NCI-H146 (cell line): ENCODE data around the gene SLC9A1.

Experiments
- DNase-seq: peaks from one replicate; lab custom pipeline; 2025; lab: John Stamatoyannopoulos, UW

Gene SLC9A1

DNA sequence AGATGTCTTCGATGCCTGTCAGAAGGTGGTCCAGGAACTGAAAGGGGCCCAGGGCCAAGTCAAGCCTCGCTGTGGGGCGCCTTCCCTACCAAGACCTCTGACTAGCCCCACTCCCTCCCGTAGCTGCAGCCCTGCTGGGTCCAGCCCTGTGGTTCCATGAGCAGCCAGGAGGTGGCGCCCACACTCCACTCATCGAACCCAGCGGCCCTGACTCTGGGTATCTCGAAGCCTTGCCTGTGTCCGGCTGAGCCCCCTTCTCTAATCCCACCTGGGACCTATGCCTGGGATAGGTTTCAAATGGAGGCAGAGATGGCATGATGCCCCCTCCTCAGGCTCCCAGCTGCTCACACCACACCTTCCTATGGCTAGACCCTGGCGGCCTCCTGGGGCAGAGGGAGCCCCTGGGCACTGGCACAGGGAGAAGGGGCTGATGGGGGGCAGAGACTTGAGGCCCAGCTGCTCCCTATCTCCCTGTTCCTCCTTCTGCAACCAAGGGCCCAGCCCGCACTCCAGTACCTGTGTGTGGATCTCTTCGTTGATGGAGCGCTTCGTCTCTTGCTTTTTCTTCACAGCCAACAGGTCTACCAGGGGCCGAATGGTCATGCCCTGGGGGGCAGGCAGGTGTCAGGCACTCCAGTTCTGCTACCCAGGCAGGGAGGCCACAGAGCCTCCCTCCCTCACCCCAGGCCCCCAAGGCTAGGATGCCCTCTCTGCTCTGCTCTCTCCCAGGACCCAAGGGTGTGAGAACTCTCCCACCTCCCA, 52.0 kb downstream of the SLC9A1 start:
- DNase-seq: no peak

DNA sequence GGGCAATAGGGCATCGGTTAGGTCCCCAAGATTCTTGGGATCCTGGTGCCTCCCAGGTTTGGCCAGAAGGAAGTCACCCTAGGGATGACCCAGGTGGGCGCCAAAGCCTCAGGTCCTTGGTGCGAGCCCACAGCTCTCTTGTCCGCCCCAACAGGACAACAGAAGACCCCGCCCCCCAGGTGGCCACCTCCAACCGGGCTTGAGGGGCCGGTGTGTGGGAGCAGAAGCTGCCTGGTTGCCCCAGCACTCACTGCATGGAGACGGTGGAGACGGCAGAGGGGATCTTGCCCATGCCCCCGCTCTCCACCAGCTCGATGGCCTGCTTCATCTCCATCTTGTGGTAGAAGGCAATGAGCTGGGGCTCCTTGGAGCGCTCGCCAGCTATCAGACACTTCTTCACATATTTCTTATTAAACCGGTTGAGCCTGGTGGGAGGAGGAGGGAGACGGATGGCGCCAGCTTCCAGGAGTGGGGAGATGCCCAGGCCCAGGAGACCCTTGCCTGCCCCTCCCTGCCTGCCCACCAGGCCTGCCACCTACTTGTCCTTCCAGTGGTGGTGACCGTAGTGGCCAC, 52.7 kb downstream of the SLC9A1 start:
- no peak for DNase-seq

DNA sequence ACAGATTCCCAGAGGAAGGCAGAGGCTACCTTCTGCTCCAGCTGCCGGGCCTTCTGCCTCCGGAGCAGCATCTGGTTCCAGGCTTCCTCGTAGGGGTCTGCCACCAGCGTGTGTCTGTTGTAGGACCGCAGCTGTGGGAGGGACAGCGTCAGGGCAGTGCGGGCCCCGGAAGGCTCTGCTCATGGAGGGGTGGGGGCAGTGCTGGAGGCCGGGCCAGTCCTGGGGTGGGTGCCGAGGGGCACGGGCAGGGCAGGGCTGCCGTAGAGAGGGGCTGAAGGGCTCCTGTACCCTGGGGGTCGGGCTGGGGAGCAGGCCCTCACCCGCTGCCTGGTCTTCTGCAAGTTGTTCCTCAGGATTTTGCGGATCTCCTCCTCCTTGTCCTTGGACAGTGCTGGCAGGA, 53.2 kb downstream of the SLC9A1 start:
- no peak for DNase-seq

DNA sequence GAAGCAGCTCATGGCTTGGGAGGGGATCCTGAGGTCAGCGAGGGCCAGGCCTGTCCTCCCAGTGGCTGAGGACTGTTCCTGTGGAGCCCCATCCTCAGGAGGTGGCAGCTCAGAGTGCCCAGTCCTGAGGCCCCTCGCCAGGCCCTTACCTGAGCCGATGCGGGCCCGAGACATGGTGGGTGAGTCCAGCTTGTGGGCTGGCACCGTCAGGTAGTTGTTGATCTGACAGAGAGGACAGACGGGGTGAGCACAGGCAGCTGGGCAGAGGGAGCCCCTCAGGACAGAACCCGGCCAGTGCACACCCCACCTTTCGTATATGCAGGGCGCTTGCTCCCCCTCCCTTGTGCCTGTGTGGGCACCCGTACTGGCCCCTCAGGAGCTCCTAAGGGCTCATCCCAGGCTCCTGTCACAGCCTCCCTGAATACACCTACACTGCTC, 53.9 kb downstream of the SLC9A1 start:
- no peak for DNase-seq

DNA sequence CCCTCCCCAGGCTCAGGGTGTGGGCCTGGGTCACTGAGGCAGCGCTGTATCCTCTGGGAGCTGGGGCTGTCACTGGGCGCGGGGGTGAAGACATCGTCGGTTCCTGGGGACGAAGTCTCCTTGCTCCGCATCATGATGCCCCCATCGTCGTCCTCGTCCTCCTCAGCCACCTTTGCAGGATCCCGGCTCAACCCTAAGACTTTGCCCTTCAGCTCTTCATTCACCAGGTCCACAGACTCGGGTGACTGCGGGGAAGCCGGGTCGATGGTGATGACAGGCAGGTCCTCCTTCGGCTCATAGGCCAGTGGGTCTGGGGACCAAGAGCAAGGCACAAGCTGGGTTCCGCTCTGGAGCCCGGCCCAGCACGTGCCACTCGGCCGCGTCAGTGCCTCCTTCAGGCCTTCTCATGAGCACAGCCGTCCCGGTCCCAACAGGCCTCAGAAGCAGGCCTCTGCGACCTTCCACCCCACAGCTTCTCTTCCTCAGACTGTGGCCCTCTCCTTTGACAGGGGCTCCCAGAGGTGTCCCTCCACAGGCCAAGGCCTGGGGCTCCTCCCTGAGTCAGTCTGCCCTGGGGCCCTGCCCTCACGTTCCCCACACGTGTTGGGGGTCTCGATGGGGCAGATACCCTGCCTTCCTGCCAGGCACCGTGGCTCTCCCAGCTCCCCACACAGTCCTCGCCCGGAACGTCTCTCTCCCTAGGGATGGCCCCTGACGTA, 54.4 kb downstream of the SLC9A1 start:
- DNase-seq: no peak

DNA sequence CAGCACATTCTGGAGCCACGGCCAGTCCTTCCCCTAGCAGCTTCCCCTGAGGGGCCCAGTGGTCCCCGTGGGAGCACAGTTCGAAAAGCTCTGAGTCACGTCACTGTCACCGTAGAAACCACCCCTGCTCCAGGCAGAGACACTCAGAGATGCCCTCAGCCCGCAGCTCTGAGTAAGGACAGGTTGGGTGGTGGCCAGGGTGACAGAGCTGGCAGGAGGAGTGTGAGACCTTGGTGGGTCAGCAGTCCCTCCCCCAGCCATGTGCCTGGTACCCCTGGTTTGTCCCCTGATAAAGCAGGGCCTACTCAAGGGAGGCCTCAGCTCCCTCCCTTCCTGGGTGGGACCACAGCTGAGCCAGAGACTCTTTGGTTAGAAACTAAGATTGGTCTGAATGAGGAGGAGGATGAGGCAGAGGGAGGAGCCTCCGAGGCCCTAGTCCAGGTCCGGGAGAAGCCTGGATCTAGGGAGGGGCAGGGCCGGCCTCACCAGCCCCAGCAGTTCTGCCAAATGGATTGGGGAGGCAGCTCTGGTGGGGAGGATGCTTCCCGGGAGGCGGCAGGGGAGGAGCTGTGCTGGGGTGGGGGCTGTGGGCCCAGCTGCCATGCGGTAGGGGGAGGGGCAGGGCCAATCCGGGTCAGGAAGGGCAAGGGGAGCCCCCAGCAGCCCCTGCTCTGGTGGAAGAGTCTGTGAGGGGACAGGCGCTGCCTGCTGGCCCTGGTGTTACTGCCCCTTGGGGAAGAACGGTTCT, 55.2 kb downstream of the SLC9A1 start:
- DNase-seq: no peak

DNA sequence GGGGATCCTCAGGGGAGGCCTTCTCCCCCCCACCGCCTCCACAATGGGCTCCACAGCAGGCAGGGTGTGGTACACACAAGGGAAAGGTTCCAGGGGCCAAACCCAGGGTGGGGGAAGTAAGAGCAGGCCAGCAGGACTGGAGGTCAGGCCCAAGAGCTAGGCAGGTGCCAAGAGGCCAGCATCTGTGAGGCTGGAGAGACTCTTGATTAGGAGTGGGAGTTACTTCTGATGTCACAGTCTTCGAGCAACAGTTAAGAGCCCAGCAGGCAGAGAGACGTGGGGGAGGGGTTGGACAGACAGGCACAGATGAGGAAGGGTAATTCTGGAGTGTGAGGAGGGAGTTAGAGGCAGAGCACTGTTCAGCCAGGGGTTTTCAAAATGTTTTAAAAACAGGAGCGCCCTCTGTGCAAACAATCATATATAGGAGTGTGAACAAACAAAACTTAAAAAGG, 55.8 kb downstream of the SLC9A1 start:
- DNase-seq: no peak

DNA sequence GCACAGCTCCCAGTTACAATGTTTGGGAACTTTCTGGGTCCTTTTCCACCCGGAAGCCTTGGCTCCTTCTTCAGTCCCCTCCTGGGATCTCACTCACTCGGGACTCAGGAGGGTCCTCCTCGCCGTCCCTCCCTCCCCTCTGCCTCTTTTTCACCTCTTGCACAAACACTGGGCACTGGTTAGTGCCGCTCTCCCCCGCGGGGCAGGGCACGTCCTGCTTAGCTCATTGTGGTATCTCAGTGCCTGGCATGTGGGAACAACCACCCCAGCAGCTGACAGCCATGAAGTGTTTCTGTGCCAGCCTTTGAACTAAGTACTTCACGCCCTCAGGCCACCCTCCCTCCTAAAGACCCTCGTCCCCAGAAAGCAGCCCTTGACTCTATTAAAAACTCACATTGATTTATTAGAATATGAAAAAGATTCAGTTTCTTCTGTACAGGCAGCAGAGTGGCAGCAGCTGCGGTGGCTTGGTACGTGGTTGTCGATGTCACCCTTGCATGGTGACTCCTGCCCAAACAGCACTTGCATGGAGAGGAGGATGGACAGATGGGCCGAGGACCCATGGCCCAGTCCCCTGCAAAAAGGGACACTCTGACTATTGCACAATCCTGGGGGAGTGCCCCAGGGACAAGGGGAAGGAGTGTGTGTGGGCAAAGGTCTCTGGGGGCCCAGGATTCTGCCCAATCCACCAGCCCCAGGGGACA, 56.3 kb downstream of the SLC9A1 start:
- no peak for DNase-seq

DNA sequence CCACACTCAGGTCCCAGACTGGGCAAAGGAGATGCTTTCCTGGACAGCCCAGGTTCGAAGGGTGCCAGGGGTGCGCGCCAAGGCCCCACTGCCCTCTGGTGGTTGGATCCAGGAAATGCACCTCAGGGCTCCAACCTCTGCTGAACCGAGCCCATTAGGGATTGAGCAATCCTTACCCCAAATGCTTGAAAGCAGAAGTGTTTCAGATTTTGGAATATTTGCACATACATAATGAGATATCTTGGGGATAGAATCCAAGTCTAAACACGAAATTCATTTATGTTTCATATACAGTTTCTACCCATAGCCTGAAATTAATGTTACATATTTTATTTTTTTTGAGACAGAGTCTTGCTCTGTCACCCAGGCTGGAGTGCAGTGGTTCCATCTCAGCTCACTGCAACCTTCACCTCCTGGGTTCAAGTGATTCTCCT, 57.4 kb downstream of the SLC9A1 start:
- DNase-seq: peak; percentile 37

DNA sequence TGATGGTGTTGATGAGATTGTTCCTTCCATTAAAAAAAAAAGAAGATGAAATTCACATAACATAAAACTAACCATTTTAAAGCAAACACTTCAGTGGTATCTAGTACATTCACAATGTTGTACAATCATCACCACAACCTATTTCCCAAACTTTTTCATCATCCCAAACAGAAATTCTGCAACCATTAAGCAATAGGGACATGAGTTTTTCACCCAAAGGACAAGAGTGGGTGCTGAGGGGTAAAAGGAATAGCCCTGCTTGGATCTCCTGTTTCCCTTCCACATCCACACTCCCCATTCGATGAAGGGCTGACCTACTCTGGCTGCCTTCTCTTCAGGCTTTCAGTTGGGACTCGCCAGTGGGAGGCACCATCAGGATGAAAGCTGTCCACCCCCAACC, 59.3 kb downstream of the SLC9A1 start:
- no peak for DNase-seq

DNA sequence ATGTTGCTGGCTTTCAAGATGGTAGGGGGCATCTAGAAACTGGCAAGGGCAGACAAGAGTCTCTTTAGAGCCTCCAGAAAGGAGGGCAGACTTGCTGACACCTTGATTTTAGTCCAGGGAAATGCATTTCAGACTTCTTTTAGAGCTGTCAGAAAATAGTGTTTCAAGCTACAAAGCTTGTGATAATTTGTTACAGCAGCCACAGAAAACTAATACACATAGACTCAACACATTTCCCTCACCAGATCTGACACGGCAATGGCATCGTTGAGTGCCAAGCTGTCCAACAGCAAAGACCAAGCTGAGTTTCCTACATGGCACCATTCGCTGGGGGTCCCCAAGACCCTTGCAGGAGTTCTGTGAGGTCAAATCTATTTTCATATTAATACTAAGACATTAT, 62.0 kb downstream of the SLC9A1 start:
- DNase-seq: no peak

DNA sequence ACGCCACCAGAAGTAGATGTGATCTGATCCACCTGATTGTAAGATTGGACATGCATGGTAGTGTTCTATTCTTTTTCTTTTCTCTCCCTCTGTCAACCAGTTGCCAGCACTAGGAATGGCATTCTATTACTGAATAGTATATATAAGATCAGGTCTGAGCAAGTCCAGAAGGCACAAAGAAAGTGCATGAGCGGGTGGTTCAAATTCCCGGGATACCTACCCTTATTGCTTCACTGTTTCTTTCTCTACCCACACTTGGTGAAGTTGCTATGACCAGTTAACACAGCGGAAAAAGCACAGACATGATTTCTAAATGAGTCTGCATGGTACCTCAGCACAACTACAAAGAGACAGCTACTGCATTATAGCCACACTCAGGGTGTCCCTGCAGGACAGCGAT, 64.0 kb downstream of the SLC9A1 start:
- DNase-seq: no peak

DNA sequence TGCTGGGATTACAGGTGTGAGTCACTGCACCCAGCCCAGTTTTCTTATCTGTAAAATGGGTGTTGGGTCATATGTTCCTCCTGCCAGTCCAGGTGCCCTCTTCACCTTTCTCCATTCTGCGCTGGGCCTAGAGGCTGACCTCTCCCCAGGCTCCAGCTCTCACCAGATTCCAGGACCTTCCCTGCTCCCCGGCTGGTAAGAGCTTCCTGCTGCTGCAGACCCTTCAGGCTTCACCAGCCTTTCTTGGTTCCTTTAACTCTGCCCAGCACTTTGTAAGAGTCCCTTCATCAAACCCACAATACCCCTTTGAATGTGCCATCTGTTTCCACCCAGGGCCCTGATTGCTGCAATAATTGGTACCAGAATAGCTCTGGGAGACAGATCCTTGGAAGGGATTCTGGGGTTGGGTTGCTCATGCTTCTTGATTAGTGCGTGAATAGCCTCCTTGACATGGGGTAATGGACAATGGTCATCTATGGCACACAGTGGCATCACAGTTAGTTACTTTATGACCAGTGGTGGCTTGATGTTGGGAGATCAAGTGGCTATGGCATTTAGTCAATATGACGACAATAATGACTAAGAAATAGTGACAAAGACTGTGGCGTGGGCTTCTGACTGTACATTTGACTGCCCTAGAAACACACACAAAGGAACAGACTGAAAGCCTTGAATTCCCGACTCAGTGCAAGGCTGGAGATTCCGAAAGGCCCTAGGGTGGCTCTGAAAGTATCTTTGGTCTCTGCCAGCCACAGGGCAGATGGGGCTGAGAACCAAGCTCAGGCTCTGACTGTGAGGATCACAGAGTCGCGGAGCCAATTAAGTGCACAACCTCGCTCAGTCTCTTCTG, 67.3 kb downstream of the SLC9A1 start:
- no peak for DNase-seq

DNA sequence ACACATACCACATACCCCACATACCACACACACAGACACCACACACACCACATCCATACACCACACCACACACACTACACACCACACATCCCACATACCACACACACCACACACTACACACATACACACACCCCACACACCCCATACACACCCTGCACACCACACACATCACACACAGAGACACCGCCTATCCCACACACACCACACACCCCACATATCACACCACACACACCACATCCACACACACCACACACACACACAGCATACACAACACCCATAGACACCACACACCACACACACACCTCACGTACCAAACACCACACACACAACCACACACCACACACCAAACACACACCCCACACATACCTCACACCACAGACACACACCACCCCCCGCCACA, 68.3 kb downstream of the SLC9A1 start:
- no peak for DNase-seq

DNA sequence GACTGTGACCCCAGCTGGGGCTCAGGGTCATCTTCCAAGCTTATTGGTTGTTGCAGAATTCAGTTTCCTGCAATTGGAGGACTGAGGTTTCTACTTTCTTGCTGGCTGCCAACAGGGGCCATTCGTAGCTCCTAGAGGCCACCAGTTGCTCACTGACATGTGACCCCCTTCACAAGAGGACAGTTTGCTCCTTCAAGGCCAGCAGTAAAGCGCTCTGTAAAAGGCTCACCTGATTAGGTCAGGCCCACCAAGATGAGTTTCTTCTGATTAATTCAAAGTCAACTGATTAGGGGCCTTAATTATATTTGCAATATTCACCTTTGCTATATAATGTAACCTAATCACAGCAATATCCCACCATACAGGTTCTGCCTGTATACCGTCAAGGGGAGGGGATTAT, 68.9 kb downstream of the SLC9A1 start:
- no peak for DNase-seq

DNA sequence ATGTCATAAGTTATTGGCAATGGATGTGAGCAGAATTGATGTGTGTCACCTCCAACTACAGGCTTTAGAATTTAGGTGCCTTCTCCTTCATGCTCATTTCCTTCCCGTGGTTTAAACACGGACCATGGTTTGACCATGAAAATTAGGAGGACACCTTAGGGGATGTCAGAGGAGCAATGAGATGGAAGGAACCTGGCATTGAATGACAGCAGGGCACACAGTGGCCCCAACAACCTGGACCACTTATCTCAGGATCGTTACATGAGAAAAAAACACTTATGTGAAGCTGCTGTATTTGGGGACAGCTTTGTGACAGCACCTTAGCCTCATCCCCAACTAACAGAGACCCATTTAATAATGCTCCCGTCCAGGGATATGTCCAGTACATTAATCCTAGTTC, 70.8 kb downstream of the SLC9A1 start:
- DNase-seq: no peak

DNA sequence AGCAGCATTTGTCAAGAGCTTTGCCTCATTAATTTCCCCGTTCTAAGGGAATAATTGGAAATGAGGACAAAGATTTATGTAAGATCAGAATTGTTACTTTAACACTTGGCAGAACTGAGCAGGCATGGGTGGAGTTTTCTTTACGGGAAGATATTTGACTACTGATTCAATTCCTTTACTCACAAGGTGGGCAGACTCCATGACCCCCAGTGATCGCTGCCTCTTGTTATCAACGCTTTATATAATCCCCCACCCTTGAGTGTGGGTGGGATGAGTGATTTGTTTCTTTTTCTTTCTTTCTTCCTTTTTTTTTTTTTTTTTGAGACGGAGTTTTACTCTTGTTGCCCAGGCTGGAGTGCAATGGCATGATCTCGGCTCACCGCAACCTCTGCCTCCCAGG, 77.0 kb downstream of the SLC9A1 start:
- DNase-seq: no peak

DNA sequence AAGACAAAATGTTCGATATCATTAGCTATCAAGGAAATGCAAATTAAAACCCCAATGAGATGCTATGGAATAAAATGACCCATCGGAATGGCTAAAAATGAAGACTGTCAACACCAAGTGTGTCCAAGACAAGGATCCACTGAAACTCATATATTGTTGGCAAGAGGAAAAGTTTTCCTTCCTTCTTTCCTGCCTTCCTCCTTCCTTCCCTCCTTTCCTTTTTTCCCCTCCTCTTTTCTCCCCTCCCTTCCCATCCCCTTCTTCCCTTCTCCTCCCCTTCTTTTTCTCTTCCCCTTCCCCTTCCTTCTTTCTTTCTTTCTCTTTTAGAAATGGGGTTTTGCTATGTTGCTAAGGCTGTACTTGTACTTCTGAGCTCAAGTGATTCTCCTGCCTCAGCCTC, 78.1 kb downstream of the SLC9A1 start:
- DNase-seq: no peak

DNA sequence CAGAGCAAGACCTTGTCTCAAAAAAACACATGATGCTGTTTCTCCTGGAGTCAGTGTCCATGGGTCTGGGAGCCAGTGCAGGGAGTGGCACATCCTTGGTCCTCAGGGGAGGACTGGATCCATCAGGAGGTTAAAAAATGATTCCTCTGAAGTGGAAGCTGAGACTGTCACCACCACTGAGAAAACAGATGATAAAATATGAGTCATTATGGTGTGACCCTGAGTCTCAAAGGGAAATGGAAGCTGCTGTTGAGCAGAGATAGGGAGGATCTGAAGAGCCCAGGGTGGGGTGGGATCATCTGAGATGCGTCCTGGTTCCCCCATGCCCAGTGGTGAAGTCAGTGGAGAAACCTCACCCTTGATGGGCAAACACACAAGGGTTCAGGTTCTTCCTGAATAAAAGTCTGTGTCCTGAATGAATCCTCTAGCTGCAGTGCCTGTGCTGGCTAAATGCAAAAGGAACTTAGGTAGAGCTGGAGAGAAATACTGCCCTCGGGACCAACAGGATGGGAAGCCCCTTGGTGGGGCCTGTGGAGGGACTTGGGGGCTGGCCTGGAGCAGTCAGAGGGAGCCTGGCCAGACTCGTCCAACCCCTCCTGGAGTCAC, 80.6 kb downstream of the SLC9A1 start:
- DNase-seq: no peak

DNA sequence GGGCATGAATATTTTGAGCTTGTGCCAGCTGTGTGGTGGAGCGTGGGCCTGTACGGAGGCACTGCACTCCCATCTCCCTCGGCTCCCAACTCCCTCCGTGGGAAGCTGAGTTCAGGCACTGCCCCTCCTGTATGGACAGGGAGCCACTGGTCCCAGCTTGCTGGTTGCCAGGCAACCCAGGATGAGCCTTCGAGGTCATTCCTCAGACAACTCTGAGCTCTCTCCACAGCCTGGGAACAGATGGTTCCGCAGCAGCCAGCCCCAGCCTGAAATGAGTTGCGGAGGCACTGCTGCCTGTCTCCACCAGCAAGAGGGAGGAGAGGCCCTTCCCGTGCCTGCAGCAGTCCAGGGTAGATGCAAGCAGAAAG, 83.9 kb downstream of the SLC9A1 start:
- no peak for DNase-seq
